NCI-H2107 (cell line): ENCODE measurements around the gene KIAA1549.
"Not testable (repeated sequence)": the region's sequence is repeated elsewhere in the genome, so short reads cannot be mapped to it uniquely, and the experiment has no call there.

Experiments
- DNase-seq: peaks from one replicate; lab custom pipeline; 2025; lab: John Stamatoyannopoulos, UW

Gene KIAA1549

GRCh38 chr7:138809346-138809745, 171.8 kb downstream of the KIAA1549 start:
- no peak for DNase-seq

- no peak for DNase-seq
These were observed 176.6 kb downstream of the KIAA1549 start for GRCh38 chr7:138804618-138805017.

- DNase-seq = no peak
These were observed 178.5 kb downstream of the KIAA1549 start for GRCh38 chr7:138802706-138803105.

- no peak for DNase-seq
These were observed 179.9 kb downstream of the KIAA1549 start for GRCh38 chr7:138801256-138801655.

GRCh38 chr7:138799336-138800000, 181.7 kb downstream of the KIAA1549 start:
- DNase-seq = no peak

GRCh38 chr7:138798836-138799235, 182.4 kb downstream of the KIAA1549 start:
- DNase-seq = no peak

GRCh38 chr7:138797715-138798320, 183.4 kb downstream of the KIAA1549 start, which contains the start of the genes ATP6V0A4 and TMEM213:
Gene ATP6V0A4, minus strand, starts transcription at chr7:138798196. Its CDS starts 26,949 bp downstream, at chr7:138771247.
Gene TMEM213, plus strand, starts transcription at chr7:138797994. Its CDS starts 111 bp downstream, at chr7:138798105.
- DNase-seq = no peak

GRCh38 chr7:138797046-138797445, 184.1 kb downstream of the KIAA1549 start:
- not testable (repeated sequence) for DNase-seq

GRCh38 chr7:138796038-138796615, 185.1 kb downstream of the KIAA1549 start:
- DNase-seq = no peak

GRCh38 chr7:138785587-138786437, 195.4 kb downstream of the KIAA1549 start:
- DNase-seq = no peak

GRCh38 chr7:138784692-138785091, 196.5 kb downstream of the KIAA1549 start:
- DNase-seq = no peak
